Measurements from ENCODE around the gene OTOG.

The OTOG gene

DNA sequence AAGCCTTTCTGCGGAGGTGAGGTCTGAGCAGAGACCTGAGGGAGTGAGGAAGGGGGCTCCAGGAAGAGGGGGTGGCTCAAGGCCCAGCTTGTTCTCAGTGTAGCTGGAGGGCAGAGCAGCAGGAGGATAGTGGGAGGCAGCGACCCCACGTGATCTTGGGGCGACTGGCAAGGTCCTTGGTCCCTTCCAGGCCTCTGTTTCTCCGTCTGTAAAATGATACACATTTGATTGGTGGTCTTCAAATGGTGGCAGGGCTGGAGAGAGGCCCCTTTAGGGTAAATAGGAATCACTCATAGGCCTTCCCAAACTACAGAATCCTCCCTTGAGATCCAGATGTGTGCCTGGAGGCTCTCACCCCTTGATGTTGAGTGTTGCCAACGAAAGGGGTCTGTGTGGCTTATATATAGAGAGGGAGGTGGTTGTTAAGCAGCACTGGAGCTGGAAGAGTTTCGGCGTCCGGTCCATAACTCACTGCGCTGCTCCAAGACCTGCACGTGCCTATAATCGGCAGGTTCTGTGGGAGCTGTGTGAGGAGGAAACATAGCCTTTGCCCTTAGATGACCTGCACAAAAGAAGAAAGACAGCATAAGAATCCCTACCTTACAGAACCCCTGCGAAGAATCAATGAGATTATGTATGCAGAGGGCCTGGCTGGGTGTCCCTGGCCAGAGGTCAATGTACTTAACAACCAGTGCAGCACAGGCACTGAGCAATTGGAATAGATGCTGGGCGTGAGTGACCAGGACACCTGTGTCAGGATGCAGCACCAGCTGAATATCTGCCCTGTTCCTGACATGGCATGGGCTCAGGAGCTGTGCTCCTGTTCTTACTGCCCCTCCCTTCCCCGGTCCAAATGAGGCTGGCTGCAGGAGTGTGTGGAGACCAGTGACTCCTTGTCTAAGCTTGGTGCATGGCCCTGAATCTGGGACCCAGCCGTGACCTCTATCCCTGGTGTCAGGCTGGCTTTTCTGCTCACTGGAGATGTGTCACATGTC is 28.7 kb downstream of the OTOG start:
- TF ChIP-seq, protein P1, sequence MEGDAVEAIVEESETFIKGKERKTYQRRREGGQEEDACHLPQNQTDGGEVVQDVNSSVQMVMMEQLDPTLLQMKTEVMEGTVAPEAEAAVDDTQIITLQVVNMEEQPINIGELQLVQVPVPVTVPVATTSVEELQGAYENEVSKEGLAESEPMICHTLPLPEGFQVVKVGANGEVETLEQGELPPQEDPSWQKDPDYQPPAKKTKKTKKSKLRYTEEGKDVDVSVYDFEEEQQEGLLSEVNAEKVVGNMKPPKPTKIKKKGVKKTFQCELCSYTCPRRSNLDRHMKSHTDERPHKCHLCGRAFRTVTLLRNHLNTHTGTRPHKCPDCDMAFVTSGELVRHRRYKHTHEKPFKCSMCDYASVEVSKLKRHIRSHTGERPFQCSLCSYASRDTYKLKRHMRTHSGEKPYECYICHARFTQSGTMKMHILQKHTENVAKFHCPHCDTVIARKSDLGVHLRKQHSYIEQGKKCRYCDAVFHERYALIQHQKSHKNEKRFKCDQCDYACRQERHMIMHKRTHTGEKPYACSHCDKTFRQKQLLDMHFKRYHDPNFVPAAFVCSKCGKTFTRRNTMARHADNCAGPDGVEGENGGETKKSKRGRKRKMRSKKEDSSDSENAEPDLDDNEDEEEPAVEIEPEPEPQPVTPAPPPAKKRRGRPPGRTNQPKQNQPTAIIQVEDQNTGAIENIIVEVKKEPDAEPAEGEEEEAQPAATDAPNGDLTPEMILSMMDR (IDR thresholded peaks at IDR 0.05) = no peak
- TF ChIP-seq ZFX (IDR thresholded peaks at IDR 0.05; ENCODE audit: borderline replicate concordance) = no peak
- H3K27ac ChIP-seq = no peak overlapping the region

DNA sequence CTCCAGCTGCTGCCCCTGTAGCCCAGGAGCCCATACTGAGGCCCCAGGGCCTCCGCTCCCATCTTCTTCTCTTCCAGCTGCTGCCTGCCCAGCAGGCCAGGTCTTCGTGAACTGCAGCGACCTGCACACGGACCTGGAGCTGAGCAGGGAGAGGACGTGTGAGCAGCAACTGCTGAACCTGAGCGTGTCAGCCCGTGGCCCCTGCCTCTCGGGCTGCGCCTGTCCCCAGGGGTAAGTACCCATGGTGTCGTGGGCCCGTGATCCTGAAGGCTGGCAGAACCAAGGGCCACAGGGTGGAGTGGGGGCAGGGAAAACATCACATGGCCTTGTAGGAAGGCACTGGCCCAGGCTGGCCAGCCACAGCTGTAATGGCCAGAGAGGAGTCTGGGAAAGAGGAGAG is 31.2 kb downstream of the OTOG start:
- no peak for TF ChIP-seq ZFX (IDR thresholded peaks at IDR 0.05; ENCODE audit: borderline replicate concordance)
- TF ChIP-seq, protein P1 (IDR thresholded peaks at IDR 0.05) = no peak
- H3K27ac ChIP-seq = no peak overlapping the region

DNA sequence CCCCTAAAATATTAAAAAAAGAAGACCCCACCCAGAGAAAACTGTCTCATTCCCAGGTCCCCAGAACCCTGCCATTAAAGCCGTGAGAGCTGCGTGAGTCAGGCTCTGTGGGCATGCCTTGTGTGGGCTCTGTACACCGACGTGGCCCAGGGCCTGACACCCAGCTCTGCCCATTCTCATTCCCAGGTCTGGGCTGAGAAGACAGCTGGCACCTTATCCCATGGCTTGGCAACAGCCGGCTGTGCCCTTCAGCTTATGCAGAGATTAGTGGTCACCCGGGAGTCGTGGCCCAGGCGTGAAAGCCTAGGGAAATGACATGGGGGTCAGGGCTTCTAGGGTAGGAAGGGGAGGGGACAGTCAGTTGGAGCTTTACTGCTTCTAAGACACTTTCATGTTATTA is 31.9 kb downstream of the OTOG start:
- TF ChIP-seq, protein P1 (IDR thresholded peaks at IDR 0.05) = no peak
- no peak for TF ChIP-seq ZFX (IDR thresholded peaks at IDR 0.05; ENCODE audit: borderline replicate concordance)
- no peak overlapping the region for H3K27ac ChIP-seq

DNA sequence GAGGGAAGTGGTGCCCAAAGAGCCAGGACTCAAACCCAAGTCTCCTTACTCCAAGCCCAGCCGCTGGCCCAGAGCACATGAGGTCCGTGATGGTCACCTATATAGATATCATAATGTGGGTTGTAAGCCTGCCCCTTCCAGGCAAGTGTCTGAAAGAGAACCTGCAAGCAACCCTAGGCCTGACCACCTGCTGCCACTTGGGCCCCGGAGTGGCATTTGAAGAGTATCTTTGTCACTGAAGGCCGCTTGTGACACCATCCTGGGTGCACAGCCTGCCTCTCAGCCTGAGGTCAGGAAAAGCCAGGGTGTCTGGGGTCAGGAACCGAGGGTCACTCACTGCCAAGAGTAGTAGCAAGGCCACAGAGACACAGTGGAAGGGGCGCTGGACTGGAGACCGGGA is 32.4 kb downstream of the OTOG start:
- no peak for TF ChIP-seq ZFX (IDR thresholded peaks at IDR 0.05; ENCODE audit: borderline replicate concordance)
- TF ChIP-seq, protein P1 (IDR thresholded peaks at IDR 0.05) = no peak
- H3K27ac ChIP-seq = no peak overlapping the region

DNA sequence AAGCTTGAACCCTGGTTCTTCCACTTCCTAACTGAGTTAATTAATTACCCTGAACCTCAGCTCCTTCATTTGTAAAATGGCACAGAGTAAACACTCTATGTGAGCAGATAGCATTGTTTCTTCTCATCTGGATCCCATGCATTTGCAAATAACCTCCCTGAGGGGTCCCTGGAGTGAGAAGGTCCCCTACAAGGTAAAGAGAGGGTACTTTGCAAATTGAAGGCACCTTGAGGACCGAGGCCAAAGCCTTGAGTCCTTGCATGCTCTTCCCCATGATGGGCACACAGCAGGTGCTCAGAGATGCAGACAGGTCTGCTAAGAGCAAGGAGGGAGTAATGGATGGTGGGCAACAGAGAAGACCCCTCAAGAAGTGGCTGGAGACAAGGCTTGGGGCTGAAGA is 33.2 kb downstream of the OTOG start:
- no peak overlapping the region for H3K27ac ChIP-seq
- TF ChIP-seq, protein P1 (IDR thresholded peaks at IDR 0.05) = no peak
- no peak for TF ChIP-seq ZFX (IDR thresholded peaks at IDR 0.05; ENCODE audit: borderline replicate concordance)

DNA sequence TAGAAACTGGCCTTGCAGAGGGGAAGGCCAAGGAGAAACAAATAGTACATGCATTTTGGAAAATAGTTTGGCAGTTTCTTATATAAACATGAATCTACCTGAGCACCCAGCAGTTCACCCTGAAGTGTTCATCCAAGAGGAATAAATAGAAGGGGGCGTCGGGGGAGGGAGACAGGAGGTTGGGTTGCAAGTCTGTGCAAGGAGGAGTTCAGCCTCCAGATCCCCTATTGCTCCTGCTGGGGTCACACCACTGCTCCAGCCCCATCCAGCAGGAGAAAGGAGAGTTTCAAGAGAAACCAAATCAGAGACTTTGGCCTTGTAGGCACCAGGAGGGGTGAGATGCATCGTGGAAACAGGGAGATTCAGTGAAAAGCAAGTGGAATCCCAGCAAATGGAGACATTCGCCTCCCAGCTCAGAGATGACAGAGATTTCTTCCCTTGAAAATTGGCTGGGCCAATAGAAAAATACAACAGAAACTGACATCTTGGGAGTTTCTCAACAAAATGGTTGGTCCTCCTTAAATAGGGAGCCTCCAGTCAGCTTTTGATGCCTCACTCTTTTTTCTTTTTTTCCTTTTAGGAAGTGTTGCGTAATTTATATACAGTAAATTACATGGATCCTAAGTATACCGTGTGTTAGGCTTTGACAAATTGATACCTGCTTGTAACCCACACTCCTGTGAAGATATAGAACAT is 34.1 kb downstream of the OTOG start:
- TF ChIP-seq ZFX (IDR thresholded peaks at IDR 0.05; ENCODE audit: borderline replicate concordance) = no peak
- TF ChIP-seq, protein P1 (IDR thresholded peaks at IDR 0.05) = no peak
- no peak overlapping the region for H3K27ac ChIP-seq

DNA sequence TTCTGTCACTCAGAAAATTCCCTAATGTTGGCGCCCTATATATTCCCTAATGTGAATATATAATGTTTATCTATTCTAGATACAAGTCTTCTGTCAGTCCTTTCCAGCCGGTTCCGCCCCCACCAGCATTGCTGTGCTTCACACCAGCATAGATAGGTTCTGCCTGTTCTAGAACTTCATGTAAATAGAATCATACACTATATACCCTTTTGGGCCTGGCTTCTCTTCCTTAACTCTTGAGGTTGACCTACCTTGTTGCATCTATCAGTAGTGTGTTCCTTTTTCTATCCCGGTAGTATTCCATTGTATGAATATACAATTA is 34.6 kb downstream of the OTOG start:
- no peak for TF ChIP-seq ZFX (IDR thresholded peaks at IDR 0.05; ENCODE audit: borderline replicate concordance)
- TF ChIP-seq, protein P1 (IDR thresholded peaks at IDR 0.05) = no peak
- no peak overlapping the region for H3K27ac ChIP-seq

Data from 22Rv1 (cell line).